Fibroblast of the conjunctiva (primary cell): Measurements from ENCODE around the gene INO80B.
A peak's percentile ranks its signal among the peaks of the same experiment; 100 is the strongest.

Source experiments
- DNase-seq: peaks from one replicate; pipeline ENCODE4 v3.0.0-alpha.2; 2010; ENCODE audit warnings: low read depth

Gene INO80B

GRCh38 chr2:74502147-74502719, 47.3 kb downstream of the INO80B start:
- no peak for DNase-seq

- peak; percentile 70 for DNase-seq
Measured at GRCh38 chr2:74502720-74503505, 48.0 kb downstream of the INO80B start.

GRCh38 chr2:74503506-74504475, 48.9 kb downstream of the INO80B start:
- DNase-seq, result no peak

- no peak for DNase-seq
Measured at GRCh38 chr2:74504591-74504990, 49.7 kb downstream of the INO80B start.

- DNase-seq, result no peak
Measured at GRCh38 chr2:74505448-74506246, 50.8 kb downstream of the INO80B start.

GRCh38 chr2:74507145-74507925, 52.4 kb downstream of the INO80B start, which contains the start of gene PCGF1:
TSS of gene PCGF1 (minus strand) at chr2:74507695. CDS start at chr2:74507668, 27 bp downstream.
- DNase-seq, result peak; percentile 98
